Neural progenitor cell (in vitro differentiated cells): Measurements from ENCODE around the gene CDC42BPA. TPM values are rescaled to one million over a fixed set of nuclear protein-coding genes. Genes with fewer than 3 reads are reported as not detected.

Source experiments
- DNase-seq: peaks from one replicate; pipeline ENCODE4 v3.0.0-alpha.2; 2016; ENCODE audit warnings: low spot score
- H2AFZ ChIP-seq: fragments of 200-600 bp; sonication (generic); replicated peaks from 2 replicates; pipeline ENCODE4 v1.6.1; 2016; ENCODE audit warnings: antibody characterized with exemption
- H3F3A ChIP-seq: fragments of 200-600 bp; sonication (generic); 2 replicates; pipeline ENCODE4 v1.6.1; 2016; ENCODE audit warnings: antibody characterized with exemption, low read depth
- H3K27ac ChIP-seq: fragments of 200-600 bp; sonication (generic); 2 replicates; pipeline ENCODE4 v1.5.1; 2016; ENCODE audit warnings: mild to moderate bottlenecking
- H3K27me3 ChIP-seq: fragments of 200-600 bp; sonication (generic); 2 replicates; pipeline ENCODE4 v1.6.1; 2016; ENCODE audit warnings: mild to moderate bottlenecking, moderate library complexity
- H3K36me3 ChIP-seq: fragments of 200-600 bp; sonication (generic); 2 replicates; pipeline ENCODE4 v1.5.1; 2016
- H3K4me1 ChIP-seq: fragments of 200-600 bp; sonication (generic); 2 replicates; pipeline ENCODE4 v1.6.1; 2016; ENCODE audit warnings: mixed run types
- H3K4me2 ChIP-seq: fragments of 200-600 bp; sonication (generic); 2 replicates; pipeline ENCODE4 v1.6.1; 2016
- H3K4me3 ChIP-seq: fragments of 200-600 bp; sonication (generic); 2 replicates; pipeline ENCODE4 v1.5.1; 2016
- H3K79me2 ChIP-seq: fragments of 200-600 bp; sonication (generic); 2 replicates; pipeline ENCODE4 v1.6.1; 2016; ENCODE audit warnings: low read depth
- H3K9ac ChIP-seq: fragments of 200-600 bp; sonication (generic); 2 replicates; pipeline ENCODE4 v1.6.1; 2016
- H3K9me3 ChIP-seq: fragments of 200-600 bp; sonication (generic); 2 replicates; pipeline ENCODE4 v1.5.1; 2016; ENCODE audit warnings: low read depth
- H4K20me1 ChIP-seq: fragments of 200-600 bp; sonication (generic); 2 replicates; pipeline ENCODE4 v1.6.1; 2016; ENCODE audit warnings: low read depth
- H3K27ac Mint-ChIP-seq: 3 replicates; pipeline ENCODE4 v1.8.0; 2021; ENCODE audit warnings: mixed read lengths
- H3K27me3 Mint-ChIP-seq: 2 replicates; pipeline ENCODE4 v1.8.0; 2022; ENCODE audit warnings: low read depth, mild to moderate bottlenecking, inconsistent platforms, moderate library complexity, mixed read lengths; ENCODE audit not compliant: insufficient read depth
- H3K36me3 Mint-ChIP-seq: 3 replicates; pipeline ENCODE4 v1.8.0; 2021; ENCODE audit warnings: mixed read lengths
- H3K4me1 Mint-ChIP-seq: 3 replicates; pipeline ENCODE4 v1.8.0; 2021; ENCODE audit warnings: mixed read lengths
- H3K4me3 Mint-ChIP-seq: 3 replicates; pipeline ENCODE4 v1.8.0; 2021; ENCODE audit warnings: mild to moderate bottlenecking, moderate library complexity, mixed read lengths
- H3K9me3 Mint-ChIP-seq: 3 replicates; pipeline ENCODE4 v1.8.0; 2020; ENCODE audit warnings: mixed read lengths
- EZH2 ChIP-seq: fragments of 200-600 bp; sonication (generic); IDR thresholded peaks from 2 replicates; pipeline ENCODE4 v1.6.1; 2017; ENCODE audit warnings: antibody characterized with exemption, mild to moderate bottlenecking, moderate library complexity
- EZH2phosphoT487 ChIP-seq: fragments of 200-600 bp; sonication (generic); IDR thresholded peaks from 2 replicates; pipeline ENCODE4 v1.6.1; 2017; ENCODE audit warnings: antibody characterized with exemption
- total RNA-seq: library from RNA; depleted of rRNA; stranded (reverse); fragments of >200 nt; gene quantifications from 2 replicates; pipeline ENCODE4 v1.2.3, GENCODE V29; 2015; ENCODE audit warnings: low replicate concordance
- TF ChIP-seq, protein P1 (sequence below): fragments of 200-600 bp; sonication (generic); IDR thresholded peaks from 2 replicates; pipeline ENCODE4 v1.5.1; 2017; ENCODE audit warnings: antibody characterized with exemption, mild to moderate bottlenecking

Gene CDC42BPA
- total RNA-seq, 1 donor from 2014 or later = 54.7 TPM

DNA sequence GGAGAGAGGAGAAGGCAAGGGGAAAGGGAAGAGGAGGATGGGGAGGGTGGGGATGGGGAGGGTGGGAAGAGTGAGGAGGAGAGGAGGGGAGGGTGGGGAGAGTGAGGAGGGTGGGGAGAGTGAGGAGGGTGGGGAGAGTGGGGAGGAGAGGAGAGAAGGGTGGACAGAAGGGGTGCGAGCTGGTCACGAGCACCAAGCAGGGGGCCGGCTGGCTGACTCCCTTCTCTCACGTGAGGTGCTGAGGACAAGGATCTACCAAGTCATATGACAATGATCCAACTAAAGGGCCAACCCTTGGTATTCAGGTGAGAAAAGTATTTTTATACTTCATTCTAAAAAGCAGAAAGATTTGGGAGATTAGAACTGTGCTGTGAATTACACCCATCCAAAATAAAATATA, 326.4 kb downstream of the CDC42BPA start:
- Histone ChIP-seq H4K20me1 (no peaks in the 10 kb centered on the region), H3K4me2 (no peak overlapping the region), H3F3A (peaks cover 57% of the 10 kb centered on the region), H3K4me1 (peaks cover 58% of the 10 kb centered on the region), H3K79me2 (no peaks in the 10 kb centered on the region), H3K9ac (no peak overlapping the region), H3K9me3 (no peaks in the 10 kb centered on the region), H3K27ac (no peak overlapping the region), H3K4me3 (no peak overlapping the region), H2AFZ (no peak overlapping the region), H3K36me3 (no peaks in the 10 kb centered on the region), H3K27me3 (no peaks in the 10 kb centered on the region)
- Mint-ChIP-seq H3K27ac (no peak overlapping the region), H3K36me3 (peaks cover 6% of the 10 kb centered on the region), H3K27me3 (peaks cover 2% of the 10 kb centered on the region), H3K4me3 (no peak overlapping the region), H3K4me1 (peaks cover 41% of the 10 kb centered on the region), H3K9me3 (no peaks in the 10 kb centered on the region)
- TF ChIP-seq EZH2 (no peak), EZH2phosphoT487 (no peak)
- TF ChIP-seq, protein P1, sequence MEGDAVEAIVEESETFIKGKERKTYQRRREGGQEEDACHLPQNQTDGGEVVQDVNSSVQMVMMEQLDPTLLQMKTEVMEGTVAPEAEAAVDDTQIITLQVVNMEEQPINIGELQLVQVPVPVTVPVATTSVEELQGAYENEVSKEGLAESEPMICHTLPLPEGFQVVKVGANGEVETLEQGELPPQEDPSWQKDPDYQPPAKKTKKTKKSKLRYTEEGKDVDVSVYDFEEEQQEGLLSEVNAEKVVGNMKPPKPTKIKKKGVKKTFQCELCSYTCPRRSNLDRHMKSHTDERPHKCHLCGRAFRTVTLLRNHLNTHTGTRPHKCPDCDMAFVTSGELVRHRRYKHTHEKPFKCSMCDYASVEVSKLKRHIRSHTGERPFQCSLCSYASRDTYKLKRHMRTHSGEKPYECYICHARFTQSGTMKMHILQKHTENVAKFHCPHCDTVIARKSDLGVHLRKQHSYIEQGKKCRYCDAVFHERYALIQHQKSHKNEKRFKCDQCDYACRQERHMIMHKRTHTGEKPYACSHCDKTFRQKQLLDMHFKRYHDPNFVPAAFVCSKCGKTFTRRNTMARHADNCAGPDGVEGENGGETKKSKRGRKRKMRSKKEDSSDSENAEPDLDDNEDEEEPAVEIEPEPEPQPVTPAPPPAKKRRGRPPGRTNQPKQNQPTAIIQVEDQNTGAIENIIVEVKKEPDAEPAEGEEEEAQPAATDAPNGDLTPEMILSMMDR = no peak
- no peak for DNase-seq

DNA sequence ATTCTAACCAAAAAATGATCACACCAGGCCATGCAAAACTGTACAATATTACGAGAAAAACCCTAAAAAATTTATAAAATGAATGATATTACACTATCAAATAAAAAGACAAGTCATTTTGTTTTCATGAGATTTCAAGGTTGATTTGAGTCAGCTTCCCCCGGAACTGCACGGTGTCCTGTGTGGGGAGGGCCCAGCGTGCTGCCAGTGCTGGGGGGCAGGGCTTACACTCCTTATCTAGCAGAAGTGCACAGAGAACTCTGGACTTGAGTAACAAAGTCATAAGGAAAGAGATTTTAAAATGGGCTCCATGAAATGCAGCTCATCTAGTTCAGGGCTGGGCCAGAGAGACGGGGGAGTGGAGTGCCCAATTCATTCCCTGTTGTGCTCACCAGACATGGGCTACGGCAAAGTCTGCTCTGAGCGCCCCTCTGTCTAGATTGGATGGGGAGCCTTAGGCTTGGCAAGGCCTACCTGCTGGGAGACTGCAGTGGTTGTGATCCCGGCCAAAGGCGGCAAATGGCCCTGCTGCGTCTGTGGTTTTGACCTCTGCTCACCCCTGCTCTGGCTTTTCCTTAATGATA, 328.1 kb downstream of the CDC42BPA start:
- Mint-ChIP-seq H3K9me3 (no peaks in the 10 kb centered on the region), H3K36me3 (peaks cover 11% of the 10 kb centered on the region), H3K27ac (no peak overlapping the region), H3K27me3 (peaks cover 1% of the 10 kb centered on the region), H3K4me3 (no peak overlapping the region), H3K4me1 (peaks cover 29% of the 10 kb centered on the region)
- no peak overlapping the region for H2AFZ ChIP-seq
- TF ChIP-seq EZH2 = no peak
- no peak for TF ChIP-seq EZH2phosphoT487
- TF ChIP-seq, protein P1 = no peak
- no peaks in the 10 kb centered on the region for H3K36me3 ChIP-seq
- no peaks in the 10 kb centered on the region for H3K27me3 ChIP-seq
- no peak overlapping the region for H3K4me2 ChIP-seq
- no peak overlapping the region for H3K4me3 ChIP-seq
- H3K4me1 ChIP-seq = peaks cover 41% of the 10 kb centered on the region
- peaks cover 41% of the 10 kb centered on the region for H3F3A ChIP-seq
- no peak overlapping the region for H3K27ac ChIP-seq
- H4K20me1 ChIP-seq = no peaks in the 10 kb centered on the region
- no peaks in the 10 kb centered on the region for H3K79me2 ChIP-seq
- no peak for DNase-seq
- H3K9me3 ChIP-seq = no peaks in the 10 kb centered on the region
- no peak overlapping the region for H3K9ac ChIP-seq

DNA sequence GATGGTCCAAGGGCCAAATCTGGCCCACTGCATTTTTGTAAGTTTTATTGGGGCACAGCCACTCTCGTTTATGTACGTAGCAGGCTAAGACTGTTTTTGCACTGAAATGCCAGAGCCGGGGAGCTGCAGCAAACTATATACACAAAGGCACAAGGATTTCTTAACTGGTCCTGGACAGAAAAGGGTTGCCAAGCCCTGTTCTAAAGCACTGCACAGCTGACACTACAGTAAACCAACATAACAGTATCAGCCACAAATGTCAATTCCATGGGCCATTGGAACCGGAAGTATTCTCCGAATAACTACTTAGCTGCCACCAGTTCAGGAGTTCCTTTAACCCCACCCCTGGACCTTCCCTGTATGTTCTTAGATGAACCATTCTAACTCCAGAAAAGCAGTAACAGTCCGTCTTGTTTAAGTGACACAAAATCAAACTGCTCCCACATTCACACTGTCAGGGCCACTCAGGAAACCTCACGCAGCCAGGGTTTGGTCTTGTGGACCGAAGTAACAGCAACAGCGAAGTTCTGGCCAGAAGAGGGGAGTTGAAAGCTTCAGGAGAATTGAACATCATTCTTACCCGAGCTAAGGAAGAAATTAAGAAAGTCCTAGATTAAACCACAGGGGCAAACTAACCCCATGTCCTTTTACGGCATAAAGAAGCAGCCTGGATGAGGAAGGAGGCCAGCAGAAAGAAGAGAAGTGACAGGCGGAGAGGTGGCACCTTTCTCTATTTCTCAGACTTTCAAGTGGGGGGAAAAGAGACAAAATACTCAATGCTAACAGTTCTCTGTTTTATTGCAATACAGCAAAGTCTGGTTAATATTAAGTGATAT, 329.0 kb downstream of the CDC42BPA start:
- Mint-ChIP-seq H3K27me3 (no peaks in the 10 kb centered on the region), H3K4me3 (no peak overlapping the region), H3K27ac (peak overlapping the region; percentile 83), H3K9me3 (no peaks in the 10 kb centered on the region), H3K36me3 (peaks cover 8% of the 10 kb centered on the region), H3K4me1 (peaks cover 21% of the 10 kb centered on the region)
- DNase-seq = no peak
- TF ChIP-seq EZH2phosphoT487 (no peak), EZH2 (no peak)
- TF ChIP-seq, protein P1 = no peak
- no peaks in the 10 kb centered on the region for H3K27me3 ChIP-seq
- H3K27ac ChIP-seq = no peak overlapping the region
- peaks cover 31% of the 10 kb centered on the region for H3K4me1 ChIP-seq
- H3K9ac ChIP-seq = no peak overlapping the region
- no peak overlapping the region for H3K4me2 ChIP-seq
- H3F3A ChIP-seq = peaks cover 32% of the 10 kb centered on the region
- H3K79me2 ChIP-seq = no peaks in the 10 kb centered on the region
- no peak overlapping the region for H3K4me3 ChIP-seq
- H4K20me1 ChIP-seq = no peaks in the 10 kb centered on the region
- H3K9me3 ChIP-seq = no peaks in the 10 kb centered on the region
- no peaks in the 10 kb centered on the region for H3K36me3 ChIP-seq
- no peak overlapping the region for H2AFZ ChIP-seq
